K562 (cell line): ENCODE measurements around the gene TMC1. TPM values are rescaled to one million over a fixed set of nuclear protein-coding genes. Genes with fewer than 3 reads are reported as not detected.

ENCODE experiments used
- ATAC-seq: fragments of 200-7000 bp; cut with Tn5 transposase; 3 replicates; pipeline ENCODE4 v1.9.1; 2020; ENCODE audit warnings: moderate library complexity
- BruUV-seq: library from RNA; stranded (reverse); fragments of 400-500 nt; replicated peaks from 2 replicates; lab custom pipeline; 2021; lab: Mats Ljungman, UMichigan
- CTCF ChIA-PET: fragments of 300-600 bp; formaldehyde crosslinking; extraction: SDS; loops from one replicate; lab custom pipeline; 2021; ENCODE audit warnings: low intra/inter-chr PET ratio; lab: Yijun Ruan, JAX
- POLR2A ChIA-PET: fragments of 300-600, 350-650 bp; sonication (Branson Sonifier 250); formaldehyde crosslinking; extraction: SDS; loops from one replicate; lab custom pipeline; 2021; ENCODE audit warnings: antibody characterized with exemption, inconsistent platforms; lab: Yijun Ruan, JAX
- DNase-seq, 4 experiments: peaks; one replicate each; pipeline versions ENCODE4 v3.0.0 to v3.0.0-alpha.2; 2011 to 2018; ENCODE audit warnings: low spot score in 3 of 4, mixed read lengths in 3 of 4; ENCODE audit errors: extremely low read depth in 1 of 4
- FAIRE-seq: peaks from 2 replicates; lab custom pipeline; 2011; peaks lifted over from hg19 to GRCh38; lab: Jason Lieb, UNC
- H2AFZ ChIP-seq: 2 replicates; pipeline ENCODE4 v1.6.0; 2011; ENCODE audit warnings: low read depth, low read length, control low read depth, inconsistent platforms
- H3K27ac ChIP-seq: fragments of 200-600 bp; 3 replicates; pipeline ENCODE4 v1.8.0; 2011; ENCODE audit warnings: low read depth, mild to moderate bottlenecking, control low read depth, inconsistent platforms, low read length, moderate library complexity, mixed read lengths; ENCODE audit errors: extremely low read depth
- H3K27me3 ChIP-seq, 2 experiments: fragments of 300-600 bp in 1 of 2; 2 replicates in 1 of 2; 3 replicates in 1 of 2; pipeline versions ENCODE4 v1.6.0 to v1.8.0; 2011; ENCODE audit warnings: inconsistent platforms in 2 of 2, low read length in 2 of 2, mild to moderate bottlenecking in 1 of 2, mixed read lengths in 1 of 2, moderate library complexity in 1 of 2; ENCODE audit not compliant: control insufficient read depth in 2 of 2, insufficient read depth in 2 of 2
- H3K36me3 ChIP-seq: fragments of 300-600 bp; 3 replicates; pipeline ENCODE4 v1.8.0; 2011; ENCODE audit warnings: mild to moderate bottlenecking, low read length, inconsistent platforms; ENCODE audit not compliant: control insufficient read depth, insufficient read depth
- H3K4me1 ChIP-seq, 2 experiments: fragments of 200-600 bp in 1 of 2; replicated peaks in 1 of 2; 2 replicates in 1 of 2; 3 replicates in 1 of 2; pipeline versions ENCODE4 v1.5.1 to v1.8.0; 2011; ENCODE audit warnings: inconsistent platforms in 2 of 2, low read length in 2 of 2, mild to moderate bottlenecking in 1 of 2, mixed read lengths in 1 of 2, moderate library complexity in 1 of 2; ENCODE audit not compliant: control insufficient read depth in 2 of 2, insufficient read depth in 2 of 2
- H3K4me2 ChIP-seq: 2 replicates; pipeline ENCODE4 v1.6.1; 2011; ENCODE audit warnings: low read length, control low read depth, inconsistent platforms, mixed read lengths; ENCODE audit not compliant: insufficient read depth
- H3K4me3 ChIP-seq: fragments of 200-600 bp; sonication (generic), shearing (Covaris generic); 2 replicates; pipeline ENCODE4 v1.5.1; 2016; ENCODE audit warnings: control low read depth, inconsistent platforms
- H3K79me2 ChIP-seq: fragments of 200-600 bp; 3 replicates; pipeline ENCODE4 v1.8.0; 2011; ENCODE audit warnings: low read length, inconsistent platforms; ENCODE audit not compliant: control insufficient read depth, insufficient read depth
- H3K9ac ChIP-seq, 2 experiments: 2 replicates each; pipeline versions ENCODE4 v1.6.0 to v1.6.1; 2011; ENCODE audit warnings: low read depth in 2 of 2, low read length in 2 of 2, control low read depth in 1 of 2, inconsistent platforms in 1 of 2, mild to moderate bottlenecking in 1 of 2, mixed read lengths in 1 of 2; ENCODE audit not compliant: insufficient read depth in 1 of 2
- H3K9me1 ChIP-seq: one replicate; pipeline ENCODE4 v1.6.0; 2011; ENCODE audit warnings: inconsistent platforms, mild to moderate bottlenecking, low read length, moderate library complexity; ENCODE audit not compliant: control insufficient read depth, insufficient read depth
- H3K9me3 ChIP-seq: replicated peaks from 2 replicates; pipeline ENCODE4 v1.5.1; 2011; ENCODE audit warnings: low read depth, low read length, inconsistent platforms; ENCODE audit not compliant: control insufficient read depth, insufficient read depth
- H4K20me1 ChIP-seq: replicated peaks from 2 replicates; pipeline ENCODE4 v1.6.1; 2011; ENCODE audit warnings: low read length, inconsistent platforms, mixed read lengths; ENCODE audit not compliant: control insufficient read depth, insufficient read depth
- ARID1B ChIP-seq: fragments of 450-650 bp; IDR thresholded peaks from 2 replicates; pipeline ENCODE4 v1.6.1; 2016; ENCODE audit warnings: antibody characterized with exemption, mild to moderate bottlenecking, inconsistent platforms
- ARID3B ChIP-seq: fragments of 250-450 bp; sonication (Bioruptor Pico); IDR thresholded peaks from 2 replicates; pipeline ENCODE4 v1.4.0; 2020; ENCODE audit warnings: borderline replicate concordance
- DACH1 ChIP-seq: fragments of 450-650 bp; IDR thresholded peaks from 2 replicates; pipeline ENCODE4 v1.6.1; 2018; ENCODE audit not compliant: partially characterized antibody
- ELF2 ChIP-seq: fragments of 250-450 bp; sonication (Bioruptor Pico); IDR thresholded peaks from 2 replicates; pipeline ENCODE4 v1.5.0; 2021; ENCODE audit warnings: mild to moderate bottlenecking
- ELF4 ChIP-seq: fragments of 450-650 bp; formaldehyde crosslinking; IDR thresholded peaks from 2 replicates; pipeline ENCODE4 v1.4.0; 2022; ENCODE audit warnings: missing genetic modification characterization
- ELK3 ChIP-seq: fragments of 450-650 bp; formaldehyde crosslinking; IDR thresholded peaks from 2 replicates; pipeline ENCODE4 v1.4.0; 2020; ENCODE audit warnings: mild to moderate bottlenecking
- FOXP1 ChIP-seq: sonication (generic); formaldehyde crosslinking; IDR thresholded peaks from 2 replicates; pipeline ENCODE4 v1.8.0; 2022; ENCODE audit warnings: mild to moderate bottlenecking, missing genetic modification reagents
- GATAD2A ChIP-seq: fragments of 450-650 bp; IDR thresholded peaks from 2 replicates; pipeline ENCODE4 v1.6.1; 2017
- GTF2E2 ChIP-seq: fragments of 200-800 bp; sonication (Bioruptor generic); IDR thresholded peaks from 2 replicates; pipeline ENCODE4 v1.6.1; 2016; ENCODE audit warnings: missing genetic modification characterization, missing compliant biosample characterization
- HBP1 ChIP-seq: fragments of 450-650 bp; formaldehyde crosslinking; IDR thresholded peaks from 2 replicates; pipeline ENCODE4 v1.4.0; 2022; ENCODE audit warnings: missing genetic modification characterization
- HDAC2 ChIP-seq: fragments of 450-650 bp; IDR thresholded peaks from 2 replicates; pipeline ENCODE4 v1.6.1; 2016; ENCODE audit warnings: mild to moderate bottlenecking
- HDAC3 ChIP-seq: fragments of 450-650 bp; IDR thresholded peaks from 2 replicates; pipeline ENCODE4 v1.6.1; 2018; ENCODE audit warnings: borderline replicate concordance, mild to moderate bottlenecking, moderate library complexity; ENCODE audit not compliant: partially characterized antibody
- KLF10 ChIP-seq: fragments of 250-450 bp; sonication (Bioruptor Pico); IDR thresholded peaks from 2 replicates; pipeline ENCODE4 v1.6.1; 2021; ENCODE audit warnings: matching md5 sums
- KLF13 ChIP-seq: fragments of 450-650 bp; IDR thresholded peaks from 2 replicates; pipeline ENCODE4 v1.6.1; 2016; ENCODE audit warnings: missing genetic modification characterization, low read depth, mild to moderate bottlenecking, missing compliant biosample characterization, moderate library complexity, borderline replicate concordance
- STAT5B ChIP-seq: fragments of 250-450 bp; sonication (Bioruptor Pico); IDR thresholded peaks from 2 replicates; pipeline ENCODE4 v1.8.0; 2021; ENCODE audit warnings: mild to moderate bottlenecking, inconsistent platforms
- SUPT5H ChIP-seq: fragments of 450-650 bp; IDR thresholded peaks from 2 replicates; pipeline ENCODE4 v1.6.1; 2016
- ZC3H4 ChIP-seq: sonication (generic); formaldehyde crosslinking; IDR thresholded peaks from 2 replicates; pipeline ENCODE4 v1.9.0; 2021; ENCODE audit warnings: missing genetic modification reagents, borderline replicate concordance
- ZNF121 ChIP-seq: sonication (generic); formaldehyde crosslinking; conservative IDR thresholded peaks from 2 replicates; pipeline ENCODE4 v1.8.0; 2022; ENCODE audit warnings: missing genetic modification reagents
- ZNF23 ChIP-seq: fragments of 250-450 bp; sonication (Bioruptor Pico); IDR thresholded peaks from 2 replicates; pipeline ENCODE4 v1.4.0; 2020; ENCODE audit warnings: mild to moderate bottlenecking
- ZNF311 ChIP-seq: fragments of 250-450 bp; sonication (Bioruptor Pico); IDR thresholded peaks from 2 replicates; pipeline ENCODE4 v1.4.0; 2020; ENCODE audit warnings: mild to moderate bottlenecking, moderate library complexity
- ZNF707 ChIP-seq: fragments of 250-450 bp; sonication (Bioruptor Pico); conservative IDR thresholded peaks from 2 replicates; pipeline ENCODE4 v1.8.0; 2022; ENCODE audit warnings: inconsistent platforms, mild to moderate bottlenecking, moderate library complexity
- WGBS: fragments of 100-300 bp; shearing (Covaris generic); methylation state at CpG from one replicate; pipeline ENCODE4 v1.1.6; 2016; ENCODE audit warnings: low coverage, mixed read lengths; ENCODE audit not compliant: insufficient coverage; ENCODE audit errors: missing lambda C conversion rate; 5-methylcytosine and 5-hydroxymethylcytosine counted together
- in situ Hi-C: fragments of 300-500 bp; cut with MboI; formaldehyde crosslinking; loops from 4 replicates; pipeline ENCODE4 v1.15.0; 2018; ENCODE audit warnings: inconsistent platforms, mixed read lengths
- intact Hi-C: fragments of 100-400 bp; cut with micrococcal nuclease; formaldehyde crosslinking; loops from 2 replicates; pipeline ENCODE4 v1.14.2; 2022
- polyA plus RNA-seq, 8 experiments: library from polyadenylated mRNA; depleted of rRNA in 4 of 8; stranded (reverse) in 5 of 8; unstranded in 3 of 8; fragments of >200 nt; fragmentation: Nextera tagmentation in 2 of 8; fragmentation: Illumina TruSeq in 1 of 8; extraction: Ambion mirVana in 2 of 8; extraction: Trizol in 1 of 8; gene quantifications; 2 replicates each; pipeline versions ENCODE4 v1.2.1 to v1.2.3, GENCODE V29; 2011 to 2014; ENCODE audit warnings: inconsistent platforms in 1 of 8, missing spikeins in 1 of 8
- total RNA-seq, 7 experiments: library from RNA; depleted of rRNA in 6 of 7; stranded (reverse); fragments of >200 nt in 6 of 7; fragmentation: Illumina TruSeq in 2 of 7; extraction: Trizol in 2 of 7; gene quantifications; 2 replicates each; pipeline versions ENCODE4 v1.2.1 to v1.2.3, GENCODE V29; 2011 to 2021; ENCODE audit warnings: low replicate concordance in 1 of 7

TMC1 gene
- total and polyA plus RNA-seq, 9 of the 15 experiments (the other 6 are each of a cell fraction or from before 2014, with no cell fraction given): 0.10 to 0.15 TPM; not detected in 7

GRCh38 chr9:72665421-72665820, 144.0 kb downstream of the TMC1 start (continued):
- TF ChIP-seq HDAC3 (no peak), ARID1B (no peak), ELK3 (CRISPR knock-in tag) (no peak), ZNF707 (CRISPR knock-in tag) (no peak), ZNF121 (no peak), ZNF23 (no peak), FOXP1 (CRISPR knock-in tag) (no peak), KLF10 (CRISPR knock-in tag) (no peak), HDAC2 (no peak), ZC3H4 (CRISPR knock-in tag) (no peak)

- no peaks in the 10 kb centered on the region for H3K36me3 ChIP-seq
- no peaks in the 10 kb centered on the region for H3K4me1 ChIP-seq
- DNase-seq (no peak), FAIRE-seq (no peak), ATAC-seq (no peak)
- H3K79me2 ChIP-seq: no peaks in the 10 kb centered on the region
- intact Hi-C loops: no loop called here
- H3K27me3 ChIP-seq: no peaks in the 10 kb centered on the region
- H3K4me3 ChIP-seq: no peak overlapping the region
- no peaks in the 10 kb centered on the region for H4K20me1 ChIP-seq
- no TSS peak for BruUV-seq
- no peak overlapping the region for H2AFZ ChIP-seq
- ChIA-PET CTCF (no interaction called here), POLR2A (no interaction called here)
- H3K4me2 ChIP-seq: no peak overlapping the region
- WGBS: 0% methylated on average over 2 of the region's 2 CpGs
- in situ Hi-C loops: no loop called here
- H3K27ac ChIP-seq: no peak overlapping the region
- no peaks in the 10 kb centered on the region for H3K9me3 ChIP-seq
- H3K9ac ChIP-seq: no peak overlapping the region
- no peaks in the 10 kb centered on the region for H3K9me1 ChIP-seq
- no peak for TF ChIP-seq ZNF311 (CRISPR knock-in tag)
- TF ChIP-seq ELF4: no peak
- TF ChIP-seq DACH1: no peak
- TF ChIP-seq GTF2E2 (tag): no peak
- TF ChIP-seq HBP1 (CRISPR knock-in tag): no peak
- no peak for TF ChIP-seq STAT5B (CRISPR knock-in tag)
- no peak for TF ChIP-seq KLF13 (tag)
- no peak for TF ChIP-seq ELF2 (CRISPR knock-in tag)
- no peak for TF ChIP-seq GATAD2A
- TF ChIP-seq ARID3B (CRISPR knock-in tag): no peak
- TF ChIP-seq SUPT5H: no peak
Measured at GRCh38 chr9:72667181-72667580, 145.8 kb downstream of the TMC1 start.
